ENCODE results near the gene PIR.

Gene PIR

GRCh38 chrX:15497865-15498264 lies 4.7 kb upstream of the PIR start:
- no peak for TF ChIP-seq SIN3A (IDR thresholded peaks at IDR 0.05; ENCODE audit: borderline replicate concordance, insufficient read depth, low read length)
- no peak for TF ChIP-seq REST (IDR thresholded peaks at IDR 0.05; ENCODE audit: insufficient read depth in 1 of 2, low read depth in 2 of 2, low read length in 2 of 2)
- no peak for TF ChIP-seq TAF1 (IDR thresholded peaks at IDR 0.05; ENCODE audit: borderline replicate concordance, insufficient read depth, low read length)
- TF ChIP-seq FOXP2 (optimal IDR thresholded peaks at IDR 0.05; ENCODE audit: borderline replicate concordance, extremely low read depth, extremely low read length, insufficient read depth): no peak
- no peak for TF ChIP-seq POLR2AphosphoS5 (IDR thresholded peaks at IDR 0.05; ENCODE audit: low read depth, low read length)

- TF ChIP-seq SIN3A (IDR thresholded peaks at IDR 0.05; ENCODE audit: borderline replicate concordance, insufficient read depth, low read length) (no peak), TAF1 (IDR thresholded peaks at IDR 0.05; ENCODE audit: borderline replicate concordance, insufficient read depth, low read length) (no peak), REST (IDR thresholded peaks at IDR 0.05; ENCODE audit: insufficient read depth in 1 of 2, low read depth in 2 of 2, low read length in 2 of 2) (no peak), POLR2AphosphoS5 (IDR thresholded peaks at IDR 0.05; ENCODE audit: low read depth, low read length) (no peak), FOXP2 (optimal IDR thresholded peaks at IDR 0.05; ENCODE audit: borderline replicate concordance, extremely low read depth, extremely low read length, insufficient read depth) (no peak)
These were observed 3.7 kb upstream of the PIR start for GRCh38 chrX:15496824-15497223.

- TF ChIP-seq TAF1 (IDR thresholded peaks at IDR 0.05; ENCODE audit: borderline replicate concordance, insufficient read depth, low read length): no peak
These were observed 2.7 kb upstream of the PIR start for GRCh38 chrX:15495801-15496200.

- TF ChIP-seq TAF1 (IDR thresholded peaks at IDR 0.05; ENCODE audit: borderline replicate concordance, insufficient read depth, low read length): no peak
- TF ChIP-seq POLR2AphosphoS5 (IDR thresholded peaks at IDR 0.05; ENCODE audit: low read depth, low read length): no peak
- no peak for TF ChIP-seq FOXP2 (optimal IDR thresholded peaks at IDR 0.05; ENCODE audit: borderline replicate concordance, extremely low read depth, extremely low read length, insufficient read depth)
- TF ChIP-seq SIN3A (IDR thresholded peaks at IDR 0.05; ENCODE audit: borderline replicate concordance, insufficient read depth, low read length): no peak
- TF ChIP-seq REST (IDR thresholded peaks at IDR 0.05; ENCODE audit: insufficient read depth in 1 of 2, low read depth in 2 of 2, low read length in 2 of 2): no peak
These were observed 664 bp downstream of the PIR start for GRCh38 chrX:15492469-15492868.

GRCh38 chrX:15483891-15484290 lies 9.2 kb downstream of the PIR start:
- no peak for TF ChIP-seq TAF1 (IDR thresholded peaks at IDR 0.05; ENCODE audit: borderline replicate concordance, insufficient read depth, low read length)
- no peak for TF ChIP-seq SIN3A (IDR thresholded peaks at IDR 0.05; ENCODE audit: borderline replicate concordance, insufficient read depth, low read length)
- TF ChIP-seq POLR2AphosphoS5 (IDR thresholded peaks at IDR 0.05; ENCODE audit: low read depth, low read length): no peak
- no peak for TF ChIP-seq FOXP2 (optimal IDR thresholded peaks at IDR 0.05; ENCODE audit: borderline replicate concordance, extremely low read depth, extremely low read length, insufficient read depth)
- TF ChIP-seq REST (IDR thresholded peaks at IDR 0.05; ENCODE audit: insufficient read depth in 1 of 2, low read depth in 2 of 2, low read length in 2 of 2): no peak

Data from PFSK-1 (cell line).